ELF-1 (cell line): ENCODE results near the gene LRRC70.
A peak's percentile ranks its signal among the peaks of the same experiment; 100 is the strongest.
"Not testable (repeated sequence)": the region's sequence is repeated elsewhere in the genome, so short reads cannot be mapped to it uniquely, and the experiment has no call there.

Source experiments
- DNase-seq: peaks from one replicate; pipeline ENCODE4 v3.0.0-alpha.2; 2016; ENCODE audit warnings: low read depth, low spot score

Gene LRRC70

GRCh38 chr5:62578540-62578939 lies at the start of gene LRRC70:
Gene LRRC70 (plus strand): TSS chr5:62578819. CDS start chr5:62579439, 620 bp downstream.
- peak; percentile 23 for DNase-seq

- no peak for DNase-seq
Measured at GRCh38 chr5:62533597-62533996, 45.0 kb upstream of the LRRC70 start.

GRCh38 chr5:62534461-62535236 lies 44.0 kb upstream of the LRRC70 start:
- DNase-seq = no peak

GRCh38 chr5:62536232-62536631 lies 42.4 kb upstream of the LRRC70 start:
- DNase-seq = no peak

- DNase-seq = no peak
Measured at GRCh38 chr5:62536783-62537182, 41.8 kb upstream of the LRRC70 start.

- no peak for DNase-seq
Measured at GRCh38 chr5:62538017-62538942, 40.3 kb upstream of the LRRC70 start.

GRCh38 chr5:62542720-62543119 lies 35.9 kb upstream of the LRRC70 start:
- no peak for DNase-seq

GRCh38 chr5:62547945-62548630 lies 30.5 kb upstream of the LRRC70 start:
- no peak for DNase-seq

- no peak for DNase-seq
Measured at GRCh38 chr5:62550103-62550502, 28.5 kb upstream of the LRRC70 start.

- DNase-seq = no peak
Measured at GRCh38 chr5:62555930-62556329, 22.7 kb upstream of the LRRC70 start.

- DNase-seq = no peak
Measured at GRCh38 chr5:62558941-62559340, 19.7 kb upstream of the LRRC70 start.

- no peak for DNase-seq
Measured at GRCh38 chr5:62560786-62561185, 17.8 kb upstream of the LRRC70 start.

- no peak for DNase-seq
Measured at GRCh38 chr5:62561896-62562295, 16.7 kb upstream of the LRRC70 start.

GRCh38 chr5:62562867-62563266 lies 15.8 kb upstream of the LRRC70 start:
- DNase-seq = no peak

GRCh38 chr5:62564101-62564500 lies 14.5 kb upstream of the LRRC70 start:
- DNase-seq = no peak

GRCh38 chr5:62565740-62566139 lies 12.9 kb upstream of the LRRC70 start:
- DNase-seq = not testable (repeated sequence)

- no peak for DNase-seq
Measured at GRCh38 chr5:62568143-62568542, 10.5 kb upstream of the LRRC70 start.

- peak; percentile 88 for DNase-seq
Measured at GRCh38 chr5:62568800-62569432, 9.7 kb upstream of the LRRC70 start.

GRCh38 chr5:62569470-62569869 lies 9.1 kb upstream of the LRRC70 start:
- DNase-seq = no peak

GRCh38 chr5:62572918-62573514 lies 5.6 kb upstream of the LRRC70 start:
- no peak for DNase-seq

- DNase-seq = no peak
Measured at GRCh38 chr5:62574599-62574998, 4.0 kb upstream of the LRRC70 start.
